PFSK-1 (cell line): Measurements from ENCODE around the gene ERBB4.

Experiments used
- POLR2AphosphoS5 ChIP-seq: IDR thresholded peaks from 2 replicates; pipeline ENCODE4 v1.6.1; 2012; ENCODE audit warnings: low read depth, mild to moderate bottlenecking, control low read depth, low read length, moderate library complexity
- REST ChIP-seq, 2 experiments: IDR thresholded peaks; 2 replicates each; pipeline versions ENCODE4 v1.6.1 to v1.8.0; 2011 to 2012; ENCODE audit warnings: low read depth in 2 of 2, low read length in 2 of 2, control low read depth in 1 of 2, inconsistent platforms in 1 of 2, mild to moderate bottlenecking in 1 of 2, moderate library complexity in 1 of 2; ENCODE audit not compliant: insufficient read depth in 1 of 2
- SIN3A ChIP-seq: IDR thresholded peaks from 2 replicates; pipeline ENCODE4 v1.6.1; 2012; ENCODE audit warnings: mild to moderate bottlenecking, low read length, moderate library complexity, borderline replicate concordance; ENCODE audit not compliant: insufficient read depth
- TAF1 ChIP-seq: IDR thresholded peaks from 2 replicates; pipeline ENCODE4 v1.6.1; 2012; ENCODE audit warnings: low read length, control low read depth, borderline replicate concordance; ENCODE audit not compliant: insufficient read depth

- TF ChIP-seq POLR2AphosphoS5 (no peak), SIN3A (no peak), REST (IDR thresholded peaks at IDR 0.05; ENCODE audit: insufficient read depth in 1 of 2, low read depth in 2 of 2, low read length in 2 of 2) (no peak), TAF1 (no peak)
Measured at GRCh38 chr2:212384027-212384426, 154.6 kb downstream of the ERBB4 start.
